ENCODE measurements around the gene JMJD6. TPM values are rescaled to one million over a fixed set of nuclear protein-coding genes. Genes with fewer than 3 reads are reported as not detected.
A peak's percentile ranks its signal among the peaks of the same experiment; 100 is the strongest.
"Not testable (repeated sequence)": the region's sequence is repeated elsewhere in the genome, so short reads cannot be mapped to it uniquely, and the experiment has no call there.

JMJD6 gene
- total RNA-seq, 1 donor from 2014 or later: 28.2 TPM

GRCh38 chr17:76736349-76737081 lies 10.1 kb upstream of the JMJD6 start:
- peak; percentile 86 for DNase-seq (ENCODE audit: low spot score)

- DNase-seq (ENCODE audit: low spot score): no peak
Observed at GRCh38 chr17:76735586-76736348, 9.4 kb upstream of the JMJD6 start.

GRCh38 chr17:76735006-76735405 lies 8.6 kb upstream of the JMJD6 start:
- no peak for DNase-seq (ENCODE audit: low spot score)

GRCh38 chr17:76734080-76734840 lies 7.9 kb upstream of the JMJD6 start:
- no peak for DNase-seq (ENCODE audit: low spot score)

- DNase-seq (ENCODE audit: low spot score): no peak
Observed at GRCh38 chr17:76733618-76733957, 7.2 kb upstream of the JMJD6 start.

GRCh38 chr17:76732734-76733617 lies 6.6 kb upstream of the JMJD6 start:
- DNase-seq (ENCODE audit: low spot score): no peak

- DNase-seq (ENCODE audit: low spot score): not testable (repeated sequence)
Observed at GRCh38 chr17:76731800-76732733, 5.7 kb upstream of the JMJD6 start.

GRCh38 chr17:76727745-76728456 lies 1.5 kb upstream of the JMJD6 start:
- DNase-seq (ENCODE audit: low spot score): no peak

- peak; percentile 90 for DNase-seq (ENCODE audit: low spot score)
Observed at GRCh38 chr17:76726776-76727718, 641 bp upstream of the JMJD6 start, which contains the start of gene METTL23. TSS of gene METTL23 (plus strand) at chr17:76726839. CDS start at chr17:76729711, 2,872 bp downstream.

GRCh38 chr17:76725580-76726230 lies 701 bp downstream of the JMJD6 start:
- DNase-seq (ENCODE audit: low spot score): peak; percentile 83

GRCh38 chr17:76723812-76724211 lies 2.6 kb downstream of the JMJD6 start:
- DNase-seq (ENCODE audit: low spot score): no peak

- DNase-seq (ENCODE audit: low spot score): not testable (repeated sequence)
Observed at GRCh38 chr17:76722977-76723376, 3.4 kb downstream of the JMJD6 start.

GRCh38 chr17:76722279-76722678 lies 4.1 kb downstream of the JMJD6 start:
- DNase-seq (ENCODE audit: low spot score): no peak

GRCh38 chr17:76721463-76721862 lies 4.9 kb downstream of the JMJD6 start:
- no peak for DNase-seq (ENCODE audit: low spot score)

- no peak for DNase-seq (ENCODE audit: low spot score)
Observed at GRCh38 chr17:76720941-76721340, 5.5 kb downstream of the JMJD6 start.

GRCh38 chr17:76720211-76720610 lies 6.2 kb downstream of the JMJD6 start:
- DNase-seq (ENCODE audit: low spot score): no peak

- DNase-seq (ENCODE audit: low spot score): no peak
Observed at GRCh38 chr17:76718516-76718915, 7.9 kb downstream of the JMJD6 start.

GRCh38 chr17:76716839-76717215 lies 9.6 kb downstream of the JMJD6 start:
- DNase-seq (ENCODE audit: low spot score): no peak

Data from ureter (tissue), 1 donor.